CD14-positive monocyte (primary cell): ENCODE results near the gene NPEPL1. TPM values are rescaled to one million over a fixed set of nuclear protein-coding genes. Genes with fewer than 3 reads are reported as not detected.

Source experiments
- DNase-seq, 3 donors: peaks; one replicate each; pipeline ENCODE4 v3.0.0-alpha.2; 2011 to 2022
- H2AFZ ChIP-seq: 2 replicates; pipeline ENCODE4 v1.6.0; 2012; ENCODE audit warnings: mild to moderate bottlenecking, low read depth, low read length, inconsistent platforms; ENCODE audit not compliant: insufficient read depth, poor library complexity, severe bottlenecking
- H3K27ac ChIP-seq, 2 donors: 1 replicate in 1 of 2; 2 replicates in 1 of 2; pipeline ENCODE4 v1.5.1; 2012 to 2013; ENCODE audit warnings: low read length in 2 of 2, control low read depth in 1 of 2, inconsistent platforms in 1 of 2, low read depth in 1 of 2, mild to moderate bottlenecking in 1 of 2
- H3K27me3 ChIP-seq, 2 donors: one replicate each; pipeline versions ENCODE4 v1.6.0 to v1.6.1; 2011 to 2013; ENCODE audit warnings: low read length in 2 of 2; ENCODE audit not compliant: control insufficient read depth in 2 of 2, insufficient read depth in 2 of 2
- H3K36me3 ChIP-seq, 2 donors: replicated peaks in 1 of 2; 1 replicate in 1 of 2; 2 replicates in 1 of 2; pipeline versions ENCODE4 v1.5.1 to v1.6.1; 2012 to 2013; ENCODE audit warnings: low read length in 2 of 2, control low read depth in 1 of 2, inconsistent platforms in 1 of 2, mild to moderate bottlenecking in 1 of 2; ENCODE audit not compliant: insufficient read depth in 2 of 2, control insufficient read depth in 1 of 2
- H3K4me1 ChIP-seq, 2 donors: 1 replicate in 1 of 2; 2 replicates in 1 of 2; pipeline versions ENCODE4 v1.5.1 to v1.6.1; 2012 to 2013; ENCODE audit warnings: low read length in 2 of 2, control low read depth in 1 of 2, inconsistent platforms in 1 of 2, mild to moderate bottlenecking in 1 of 2, moderate library complexity in 1 of 2; ENCODE audit not compliant: insufficient read depth in 2 of 2, control insufficient read depth in 1 of 2
- H3K4me2 ChIP-seq: replicated peaks from 2 replicates; pipeline ENCODE3; 2012; ENCODE audit warnings: low read length, moderate library complexity, mild to moderate bottlenecking; ENCODE audit not compliant: poor library complexity, severe bottlenecking; ENCODE audit errors: extremely low read depth
- H3K4me3 ChIP-seq, 3 experiments: fragments of 200-600 bp in 1 of 3; sonication (generic) in 1 of 3; replicated peaks in 1 of 3; 1 replicate in 2 of 3; 2 replicates in 1 of 3; pipeline ENCODE4 v1.5.1; 2011 to 2013; ENCODE audit warnings: low read length in 3 of 3, mild to moderate bottlenecking in 3 of 3, control low read depth in 2 of 3, low read depth in 2 of 3, inconsistent platforms in 1 of 3, moderate library complexity in 1 of 3
- H3K79me2 ChIP-seq: 2 replicates; pipeline ENCODE4 v1.6.0; 2012; ENCODE audit warnings: mild to moderate bottlenecking, control low read depth, inconsistent platforms, low read length, moderate library complexity; ENCODE audit not compliant: insufficient read depth
- H3K9ac ChIP-seq: 2 replicates; pipeline ENCODE4 v1.6.0; 2017; ENCODE audit warnings: low read length, mild to moderate bottlenecking; ENCODE audit not compliant: insufficient read depth, poor library complexity, severe bottlenecking
- H3K9me3 ChIP-seq, 2 donors: replicated peaks in 1 of 2; 1 replicate in 1 of 2; 2 replicates in 1 of 2; pipeline versions ENCODE4 v1.5.1 to v1.6.1; 2012 to 2013; ENCODE audit warnings: low read length in 2 of 2, control low read depth in 1 of 2; ENCODE audit not compliant: control insufficient read depth in 1 of 2, insufficient read depth in 1 of 2
- H4K20me1 ChIP-seq: 2 replicates; pipeline ENCODE4 v1.6.0; 2012; ENCODE audit warnings: mild to moderate bottlenecking, low read length, control low read depth, moderate library complexity; ENCODE audit not compliant: insufficient read depth
- H3K27ac Mint-ChIP-seq, 7 donors: one replicate each; pipeline ENCODE4 v1.8.0; 2020; ENCODE audit warnings: mild to moderate bottlenecking in 7 of 7, mixed read lengths in 7 of 7, moderate library complexity in 6 of 7, inconsistent platforms in 2 of 7
- H3K27me3 Mint-ChIP-seq, 3 donors: one replicate each; pipeline ENCODE4 v1.8.0; 2021 to 2022; ENCODE audit warnings: low read depth in 3 of 3, mild to moderate bottlenecking in 3 of 3, mixed read lengths in 3 of 3, moderate library complexity in 3 of 3, inconsistent platforms in 1 of 3
- H3K36me3 Mint-ChIP-seq, 2 donors: one replicate each; pipeline ENCODE4 v1.8.0; 2020; ENCODE audit warnings: mixed read lengths in 2 of 2, inconsistent platforms in 1 of 2, mild to moderate bottlenecking in 1 of 2
- H3K4me1 Mint-ChIP-seq: one replicate; pipeline ENCODE4 v1.8.0; 2020; ENCODE audit warnings: mild to moderate bottlenecking, mixed read lengths
- H3K4me3 Mint-ChIP-seq, 2 donors: one replicate each; pipeline ENCODE4 v1.8.0; 2020; ENCODE audit warnings: mild to moderate bottlenecking in 2 of 2, mixed read lengths in 2 of 2, moderate library complexity in 1 of 2
- H3K9me3 Mint-ChIP-seq, 7 donors: one replicate each; pipeline ENCODE4 v1.8.0; 2020 to 2022; ENCODE audit warnings: mixed read lengths in 7 of 7, mild to moderate bottlenecking in 6 of 7, moderate library complexity in 6 of 7, inconsistent platforms in 2 of 7
- WGBS: methylation state at CpG from one replicate; pipeline ENCODE4 v1.1.5; 2013; ENCODE audit warnings: missing lambda C conversion rate; ENCODE audit not compliant: insufficient coverage; 5-methylcytosine and 5-hydroxymethylcytosine counted together
- intact Hi-C, 2 donors: fragments of 100-400 bp; cut with micrococcal nuclease; formaldehyde crosslinking; loops; one replicate each; pipeline versions ENCODE4 v1.15.0 to v1.15.1; 2023
- polyA plus RNA-seq, 3 donors: library from polyadenylated mRNA; depleted of rRNA in 1 of 3; unstranded in 2 of 3; stranded (reverse) in 1 of 3; fragments of 300-500 nt in 2 of 3; fragments of >200 nt in 1 of 3; fragmentation: Illumina TruSeq in 2 of 3; gene quantifications; 1 replicate in 2 of 3; 2 replicates in 1 of 3; pipeline ENCODE4 v1.2.3, GENCODE V29; 2012 to 2021
- TF ChIP-seq, protein P1 (sequence below): fragments of 200-600 bp; IDR thresholded peaks from one replicate; pipeline ENCODE4 v1.8.0; 2022; ENCODE audit warnings: antibody characterized with exemption, mild to moderate bottlenecking

The NPEPL1 gene
- polyA plus RNA-seq, 3 donors, result 37.6 to 109 (median 39.6) TPM

GRCh38 chr20:58740356-58741308 lies 48.0 kb downstream of the NPEPL1 start:
- H3K4me3 ChIP-seq, result no peak overlapping the region
- TF ChIP-seq, protein P1, sequence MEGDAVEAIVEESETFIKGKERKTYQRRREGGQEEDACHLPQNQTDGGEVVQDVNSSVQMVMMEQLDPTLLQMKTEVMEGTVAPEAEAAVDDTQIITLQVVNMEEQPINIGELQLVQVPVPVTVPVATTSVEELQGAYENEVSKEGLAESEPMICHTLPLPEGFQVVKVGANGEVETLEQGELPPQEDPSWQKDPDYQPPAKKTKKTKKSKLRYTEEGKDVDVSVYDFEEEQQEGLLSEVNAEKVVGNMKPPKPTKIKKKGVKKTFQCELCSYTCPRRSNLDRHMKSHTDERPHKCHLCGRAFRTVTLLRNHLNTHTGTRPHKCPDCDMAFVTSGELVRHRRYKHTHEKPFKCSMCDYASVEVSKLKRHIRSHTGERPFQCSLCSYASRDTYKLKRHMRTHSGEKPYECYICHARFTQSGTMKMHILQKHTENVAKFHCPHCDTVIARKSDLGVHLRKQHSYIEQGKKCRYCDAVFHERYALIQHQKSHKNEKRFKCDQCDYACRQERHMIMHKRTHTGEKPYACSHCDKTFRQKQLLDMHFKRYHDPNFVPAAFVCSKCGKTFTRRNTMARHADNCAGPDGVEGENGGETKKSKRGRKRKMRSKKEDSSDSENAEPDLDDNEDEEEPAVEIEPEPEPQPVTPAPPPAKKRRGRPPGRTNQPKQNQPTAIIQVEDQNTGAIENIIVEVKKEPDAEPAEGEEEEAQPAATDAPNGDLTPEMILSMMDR, result no peak
- Mint-ChIP-seq H3K27me3 (peaks cover 12 to 45% (median 16%) of the 10 kb centered on the region in 3 donors), H3K27ac (no peak overlapping the region), H3K9me3 (peaks cover 0 to 2% (median 0%) of the 10 kb centered on the region in 7 donors), H3K36me3 (no peaks in the 10 kb centered on the region), H3K4me1 (no peaks in the 10 kb centered on the region), H3K4me3 (no peak overlapping the region)
- intact Hi-C loops, result no loop called here
- no peak overlapping the region for H2AFZ ChIP-seq
- WGBS, result 85% methylated on average over 7 of the region's 10 CpGs
- H3K36me3 ChIP-seq, result no peaks in the 10 kb centered on the region
- H3K9me3 ChIP-seq, result no peaks in the 10 kb centered on the region
- H3K27ac ChIP-seq, result no peak overlapping the region
- no peak overlapping the region for H3K9ac ChIP-seq
- no peak overlapping the region for H3K4me2 ChIP-seq
- peaks cover 6 to 14% of the 10 kb centered on the region in 2 donors for H3K27me3 ChIP-seq
- no peak for DNase-seq
- H4K20me1 ChIP-seq, result no peaks in the 10 kb centered on the region
- no peaks in the 10 kb centered on the region for H3K4me1 ChIP-seq
- H3K79me2 ChIP-seq, result no peaks in the 10 kb centered on the region

DNA sequence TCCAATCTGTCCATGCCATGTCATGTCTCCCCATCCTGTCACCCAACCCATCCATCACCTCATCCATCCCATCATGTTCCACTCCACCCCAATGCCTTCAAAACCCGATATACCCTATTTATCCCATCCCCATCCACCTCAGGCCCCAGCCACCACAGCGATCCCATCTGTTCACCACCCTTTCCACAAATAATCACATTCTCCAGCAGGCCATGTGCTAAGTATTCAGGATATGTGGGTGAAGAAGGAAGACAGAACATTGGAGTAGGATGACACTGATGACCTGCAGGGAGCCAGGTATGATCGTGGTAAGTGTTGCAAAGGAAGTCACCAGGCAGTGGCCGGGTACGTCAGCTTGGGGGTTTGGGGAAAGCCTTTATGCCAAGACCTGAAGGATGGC lies 48.8 kb downstream of the NPEPL1 start:
- Histone ChIP-seq H3K4me3 (no peak overlapping the region), H3K9ac (no peak overlapping the region), H3K27me3 (peaks cover 6 to 12% of the 10 kb centered on the region in 2 donors), H2AFZ (no peak overlapping the region), H3K27ac (no peak overlapping the region), H3K9me3 (no peaks in the 10 kb centered on the region), H3K4me2 (no peak overlapping the region), H3K79me2 (no peaks in the 10 kb centered on the region), H4K20me1 (no peaks in the 10 kb centered on the region), H3K4me1 (no peaks in the 10 kb centered on the region), H3K36me3 (no peaks in the 10 kb centered on the region)
- TF ChIP-seq, protein P1, result no peak
- intact Hi-C loops, result no loop called here
- Mint-ChIP-seq H3K4me3 (no peak overlapping the region), H3K4me1 (no peaks in the 10 kb centered on the region), H3K9me3 (peaks cover 0 to 2% (median 0%) of the 10 kb centered on the region in 7 donors), H3K27me3 (peaks cover 12 to 44% (median 19%) of the 10 kb centered on the region in 3 donors), H3K27ac (no peak overlapping the region), H3K36me3 (no peaks in the 10 kb centered on the region)
- 91% methylated on average over 4 of the region's 5 CpGs for WGBS
- DNase-seq, result no peak
